ENCODE results near the gene WBP1L. TPM values are rescaled to one million over a fixed set of nuclear protein-coding genes. Genes with fewer than 3 reads are reported as not detected.

WBP1L gene
- polyA plus RNA-seq, 3 donors, result 24.8 to 43.0 (median 38.3) TPM

- H3K9me3 ChIP-seq (replicated peaks in 1 of 2; ENCODE audit: control insufficient read depth in 1 of 2, insufficient read depth in 1 of 2, low read length in 2 of 2), result no peaks in the 10 kb centered on the region
- H3K4me1 ChIP-seq (ENCODE audit: control insufficient read depth in 1 of 2, insufficient read depth in 2 of 2, low read length in 2 of 2), result peaks cover 59 to 67% of the 10 kb centered on the region in 2 donors
- H3K27me3 ChIP-seq (ENCODE audit: control insufficient read depth in 2 of 2, insufficient read depth in 2 of 2, low read length in 2 of 2), result no peaks in the 10 kb centered on the region
- no CpG with 5 or more reads among the region's 2 CpGs for WGBS (ENCODE audit: insufficient coverage)
- H3K27ac Mint-ChIP-seq, result peak overlapping the region in 1 of 7 donors; percentile 35
- H3K9ac ChIP-seq (ENCODE audit: insufficient read depth, low read length, poor library complexity, severe bottlenecking), result no peak overlapping the region
- TF ChIP-seq, protein P1, sequence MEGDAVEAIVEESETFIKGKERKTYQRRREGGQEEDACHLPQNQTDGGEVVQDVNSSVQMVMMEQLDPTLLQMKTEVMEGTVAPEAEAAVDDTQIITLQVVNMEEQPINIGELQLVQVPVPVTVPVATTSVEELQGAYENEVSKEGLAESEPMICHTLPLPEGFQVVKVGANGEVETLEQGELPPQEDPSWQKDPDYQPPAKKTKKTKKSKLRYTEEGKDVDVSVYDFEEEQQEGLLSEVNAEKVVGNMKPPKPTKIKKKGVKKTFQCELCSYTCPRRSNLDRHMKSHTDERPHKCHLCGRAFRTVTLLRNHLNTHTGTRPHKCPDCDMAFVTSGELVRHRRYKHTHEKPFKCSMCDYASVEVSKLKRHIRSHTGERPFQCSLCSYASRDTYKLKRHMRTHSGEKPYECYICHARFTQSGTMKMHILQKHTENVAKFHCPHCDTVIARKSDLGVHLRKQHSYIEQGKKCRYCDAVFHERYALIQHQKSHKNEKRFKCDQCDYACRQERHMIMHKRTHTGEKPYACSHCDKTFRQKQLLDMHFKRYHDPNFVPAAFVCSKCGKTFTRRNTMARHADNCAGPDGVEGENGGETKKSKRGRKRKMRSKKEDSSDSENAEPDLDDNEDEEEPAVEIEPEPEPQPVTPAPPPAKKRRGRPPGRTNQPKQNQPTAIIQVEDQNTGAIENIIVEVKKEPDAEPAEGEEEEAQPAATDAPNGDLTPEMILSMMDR (IDR thresholded peaks at IDR 0.05), result no peak
- no peak overlapping the region for H2AFZ ChIP-seq (ENCODE audit: insufficient read depth, low read depth, low read length, poor library complexity, severe bottlenecking)
- no peak overlapping the region for H3K4me2 ChIP-seq (replicated peaks; ENCODE audit: extremely low read depth, low read length, poor library complexity, severe bottlenecking)
- H3K4me1 Mint-ChIP-seq, result peaks cover 67% of the 10 kb centered on the region
- no peak overlapping the region for H3K4me3 ChIP-seq (replicated peaks in 1 of 3; ENCODE audit: low read depth in 2 of 3, low read length in 3 of 3)
- H3K9me3 Mint-ChIP-seq, result peaks cover 0 to 2% (median 0%) of the 10 kb centered on the region in 7 donors
- peaks cover 6 to 35% of the 10 kb centered on the region in 2 donors for H3K36me3 ChIP-seq (replicated peaks in 1 of 2; ENCODE audit: control insufficient read depth in 1 of 2, insufficient read depth in 2 of 2, low read length in 2 of 2)
- intact Hi-C loops (cut with micrococcal nuclease), result no loop called here
- H3K79me2 ChIP-seq (ENCODE audit: insufficient read depth, low read length), result peaks cover 93% of the 10 kb centered on the region
- H3K27ac ChIP-seq (ENCODE audit: low read depth in 1 of 2, low read length in 2 of 2), result no peak overlapping the region
- no peaks in the 10 kb centered on the region for H3K27me3 Mint-ChIP-seq (ENCODE audit: low read depth in 3 of 3)
- H3K4me3 Mint-ChIP-seq, result no peak overlapping the region
- H3K36me3 Mint-ChIP-seq, result peaks cover 42 to 58% of the 10 kb centered on the region in 2 donors
- no peak for DNase-seq
- H4K20me1 ChIP-seq (ENCODE audit: insufficient read depth, low read length), result peaks cover 55% of the 10 kb centered on the region
Observed at GRCh38 chr10:102778781-102779180, 35.0 kb downstream of the WBP1L start.

DNA sequence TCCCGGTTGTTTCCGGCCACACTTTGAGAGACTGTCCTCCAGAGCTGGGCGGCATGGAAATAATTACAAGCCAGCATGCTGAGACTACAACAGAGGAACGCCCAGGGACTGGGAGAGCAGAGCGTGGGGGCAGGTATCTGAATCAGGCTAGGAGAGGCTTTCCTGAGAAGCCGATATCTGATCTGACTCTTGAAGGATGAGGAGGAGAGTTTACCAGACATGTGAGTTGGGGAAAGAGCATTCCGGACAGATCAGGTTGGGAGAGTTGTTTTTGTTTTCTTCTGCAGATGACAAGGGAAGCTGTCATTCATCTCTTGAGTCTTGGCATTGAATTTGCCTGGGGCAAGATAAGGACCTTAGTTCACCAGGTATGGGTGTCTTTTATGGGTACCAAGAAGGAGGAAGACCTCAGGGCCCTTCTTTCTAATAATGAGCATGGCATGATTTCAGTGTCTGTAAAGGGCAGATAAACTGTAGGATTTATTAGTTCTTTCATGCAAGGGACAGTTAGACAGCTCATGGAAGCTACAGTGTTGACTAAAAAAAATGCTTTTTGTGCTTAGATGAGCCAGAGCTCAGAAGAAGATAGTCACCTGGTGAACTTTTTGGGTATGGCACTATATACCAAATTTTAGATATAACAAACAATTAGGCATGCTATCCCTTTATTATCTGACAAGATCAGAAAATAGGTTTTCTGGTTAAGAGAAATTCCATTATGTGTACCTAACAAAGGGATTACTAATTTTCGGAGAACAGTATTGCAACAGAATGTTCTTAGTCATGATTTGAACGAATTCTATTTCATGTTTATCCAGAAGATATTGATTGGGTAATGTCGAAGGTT lies 36.2 kb downstream of the WBP1L start:
- no peak overlapping the region for H2AFZ ChIP-seq (ENCODE audit: insufficient read depth, low read depth, low read length, poor library complexity, severe bottlenecking)
- DNase-seq, result peak in 1 of 3 donors; percentile 48
- peaks cover 0 to 2% (median 0%) of the 10 kb centered on the region in 7 donors for H3K9me3 Mint-ChIP-seq
- TF ChIP-seq, protein P1 (IDR thresholded peaks at IDR 0.05), result no peak
- H3K4me3 ChIP-seq (replicated peaks in 1 of 3; ENCODE audit: low read depth in 2 of 3, low read length in 3 of 3), result no peak overlapping the region
- peaks cover 55% of the 10 kb centered on the region for H4K20me1 ChIP-seq (ENCODE audit: insufficient read depth, low read length)
- no peak overlapping the region for H3K9ac ChIP-seq (ENCODE audit: insufficient read depth, low read length, poor library complexity, severe bottlenecking)
- H3K36me3 ChIP-seq (replicated peaks in 1 of 2; ENCODE audit: control insufficient read depth in 1 of 2, insufficient read depth in 2 of 2, low read length in 2 of 2), result peaks cover 6 to 35% of the 10 kb centered on the region in 2 donors
- intact Hi-C loops (cut with micrococcal nuclease), result no loop called here
- H3K4me1 Mint-ChIP-seq, result peaks cover 63% of the 10 kb centered on the region
- no peaks in the 10 kb centered on the region for H3K27me3 ChIP-seq (ENCODE audit: control insufficient read depth in 2 of 2, insufficient read depth in 2 of 2, low read length in 2 of 2)
- H3K4me3 Mint-ChIP-seq, result no peak overlapping the region
- H3K36me3 Mint-ChIP-seq, result peaks cover 34 to 54% of the 10 kb centered on the region in 2 donors
- no peaks in the 10 kb centered on the region for H3K9me3 ChIP-seq (replicated peaks in 1 of 2; ENCODE audit: control insufficient read depth in 1 of 2, insufficient read depth in 1 of 2, low read length in 2 of 2)
- H3K27me3 Mint-ChIP-seq (ENCODE audit: low read depth in 3 of 3), result peaks cover 0 to 1% (median 0%) of the 10 kb centered on the region in 3 donors
- H3K4me2 ChIP-seq (replicated peaks; ENCODE audit: extremely low read depth, low read length, poor library complexity, severe bottlenecking), result no peak overlapping the region
- H3K27ac Mint-ChIP-seq, result peak overlapping the region in 5 of 7 donors; percentile 6 to 37 (median 25)
- peaks cover 54 to 62% of the 10 kb centered on the region in 2 donors for H3K4me1 ChIP-seq (ENCODE audit: control insufficient read depth in 1 of 2, insufficient read depth in 2 of 2, low read length in 2 of 2)
- H3K79me2 ChIP-seq (ENCODE audit: insufficient read depth, low read length), result peaks cover 96% of the 10 kb centered on the region
- no peak overlapping the region for H3K27ac ChIP-seq (ENCODE audit: low read depth in 1 of 2, low read length in 2 of 2)
- 90% methylated on average over 8 of the region's 10 CpGs for WGBS (ENCODE audit: insufficient coverage)

Data from CD14-positive monocyte (primary cell).